ENCODE results near the gene KDM6A. TPM values are rescaled to one million over a fixed set of nuclear protein-coding genes. Genes with fewer than 3 reads are reported as not detected.

KDM6A gene
- total and polyA plus RNA-seq, 2 donors (not counting 3 experiments of a cell fraction or from before 2014, with no cell fraction given), result 9.0 to 20.6 TPM

GRCh38 chrX:45026036-45026435 is 153.0 kb downstream of the KDM6A start:
- Histone ChIP-seq H3K4me2 (ENCODE audit: insufficient read depth, low read length) (no peak overlapping the region), H3K9me3 (replicated peaks; ENCODE audit: control insufficient read depth, insufficient read depth, low read length) (no peaks in the 10 kb centered on the region), H3K9me1 (replicated peaks; ENCODE audit: control insufficient read depth, extremely low read depth, insufficient read depth, low read length) (no peaks in the 10 kb centered on the region), H3K79me2 (ENCODE audit: control insufficient read depth, insufficient read depth, low read length) (peaks cover 8% of the 10 kb centered on the region), H3K27me3 (ENCODE audit: control insufficient read depth in 2 of 2, insufficient read depth in 2 of 2, low read length in 2 of 2) (no peaks in the 10 kb centered on the region), H2AFZ (ENCODE audit: low read depth, low read length) (no peak overlapping the region), H4K20me1 (replicated peaks; ENCODE audit: control insufficient read depth, extremely low read depth, insufficient read depth, low read length) (no peaks in the 10 kb centered on the region), H3K36me3 (ENCODE audit: control insufficient read depth in 2 of 2, extremely low read depth in 1 of 2, insufficient read depth in 2 of 2, low read length in 2 of 2) (no peaks in the 10 kb centered on the region), H3K27ac (ENCODE audit: insufficient read depth, low read depth, low read length) (no peak overlapping the region), H3K9ac (replicated peaks; ENCODE audit: extremely low read depth, insufficient read depth, low read length) (no peak overlapping the region), H3K4me3 (replicated peaks in 1 of 3; ENCODE audit: insufficient read depth in 1 of 3, low read depth in 1 of 3, low read length in 3 of 3) (no peak overlapping the region), H3K4me1 (ENCODE audit: control insufficient read depth, extremely low read depth, insufficient read depth, low read length) (no peaks in the 10 kb centered on the region)
- ChIA-PET POLR2A (no interaction called here), CTCF (no interaction called here)
- DNase-seq (ENCODE audit: low read depth, low spot score), result no peak
- dilution Hi-C loops (cut with MboI; ENCODE audit: extremely low pct_ligation_motif_present, low sequenced_read_pairs) (no loop called here), intact Hi-C loops (cut with micrococcal nuclease) (no loop called here)
- FAIRE-seq, result no peak
- no peak for TF ChIP-seq CTCF (IDR thresholded peaks at IDR 0.05; ENCODE audit: extremely low read depth in 1 of 2, insufficient read depth in 1 of 2, low read depth in 1 of 2, low read length in 2 of 2)
- TF ChIP-seq GATA2 (IDR thresholded peaks at IDR 0.05; ENCODE audit: insufficient read depth, insufficient read length, low read depth, low read length), result no peak
- no peak for TF ChIP-seq MAX (IDR thresholded peaks at IDR 0.05; ENCODE audit: insufficient read depth, insufficient read length)
- no peak for TF ChIP-seq MYC (IDR thresholded peaks at IDR 0.05; ENCODE audit: low read depth, low read length)
- no peak for TF ChIP-seq JUN (IDR thresholded peaks at IDR 0.05; ENCODE audit: borderline replicate concordance, insufficient read depth, insufficient read length, low read depth)
- TF ChIP-seq FOS (IDR thresholded peaks at IDR 0.05; ENCODE audit: borderline replicate concordance, insufficient read depth, low read length), result no peak
- no peak for TF ChIP-seq POLR2A (IDR thresholded peaks at IDR 0.05; ENCODE audit: low read depth, low read length)
- TF ChIP-seq POLR2AphosphoS5 (IDR thresholded peaks at IDR 0.05; ENCODE audit: insufficient read depth, low read depth, low read length), result no peak
- no peak for TF ChIP-seq EZH2 (IDR thresholded peaks at IDR 0.05; ENCODE audit: borderline replicate concordance, low read depth, low read length, severe bottlenecking)
- no TSS peak for BruUV-seq (replicated peaks)
